ELF-1 (cell line): ENCODE data around the gene CDH13.

Experiments used
- DNase-seq: peaks from one replicate; pipeline ENCODE4 v3.0.0-alpha.2; 2016; ENCODE audit warnings: low read depth, low spot score

Gene CDH13

DNA sequence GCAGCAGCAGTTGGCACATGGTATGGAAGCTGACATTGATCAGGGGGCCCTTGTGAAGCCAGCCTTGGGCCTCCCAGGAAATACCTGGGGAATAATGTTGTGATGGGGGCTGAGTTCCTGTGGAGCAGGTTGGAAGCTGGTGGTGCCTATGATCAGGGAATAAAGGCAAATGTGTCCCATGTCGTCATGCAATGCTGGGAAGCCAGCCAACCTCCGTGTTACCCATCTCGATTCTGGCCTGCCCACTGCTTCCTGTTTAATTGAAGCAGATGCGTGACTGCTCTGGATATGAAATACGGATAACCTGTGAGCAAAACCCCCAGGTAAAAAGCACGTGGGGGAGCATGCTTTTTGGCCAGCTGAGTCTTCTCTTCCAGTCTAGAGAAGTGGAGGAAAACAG is 600.6 kb downstream of the CDH13 start:
- no peak for DNase-seq

- no peak for DNase-seq
Observed at GRCh38 chr16:83231729-83232128, 605.0 kb downstream of the CDH13 start.

- no peak for DNase-seq
Observed at GRCh38 chr16:83233153-83233552, 606.4 kb downstream of the CDH13 start.

DNA sequence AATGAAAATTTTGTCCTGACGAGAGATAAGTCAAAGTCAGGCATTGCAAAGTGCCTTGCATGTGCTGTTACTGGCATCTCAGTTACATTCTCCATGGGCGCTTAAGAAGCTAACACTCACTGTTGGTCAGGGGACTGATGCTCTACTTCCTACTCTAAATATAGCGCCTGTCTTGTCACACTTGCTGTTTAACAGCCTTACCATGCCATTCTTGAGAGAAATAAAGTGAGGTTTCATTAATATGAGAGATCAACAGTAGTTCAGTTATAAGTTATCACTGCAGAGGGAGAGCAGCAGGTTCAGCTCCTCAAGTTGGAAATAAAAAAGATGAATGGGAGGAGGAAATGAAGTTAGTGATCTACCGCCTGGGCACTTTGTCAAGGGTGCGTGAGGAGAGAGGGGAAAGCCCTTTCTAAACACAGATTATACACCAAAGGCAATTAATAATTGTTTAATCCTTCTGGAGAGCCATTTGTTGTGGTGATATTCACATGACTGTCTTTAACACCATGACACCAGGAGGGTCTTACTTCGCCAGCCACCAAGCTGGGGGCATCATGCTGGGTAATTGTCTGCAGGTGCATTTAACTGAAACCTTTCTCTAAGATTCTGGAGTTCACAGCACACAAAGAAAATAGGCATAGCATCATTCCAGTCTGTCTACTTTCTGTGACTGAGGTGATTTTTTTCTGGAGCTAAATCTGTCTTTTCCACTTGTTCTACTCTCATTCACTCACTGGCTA is 612.4 kb downstream of the CDH13 start:
- DNase-seq = no peak

- no peak for DNase-seq
Observed at GRCh38 chr16:83244057-83244456, 617.3 kb downstream of the CDH13 start.

- DNase-seq = no peak
Observed at GRCh38 chr16:83245061-83245460, 618.3 kb downstream of the CDH13 start.

DNA sequence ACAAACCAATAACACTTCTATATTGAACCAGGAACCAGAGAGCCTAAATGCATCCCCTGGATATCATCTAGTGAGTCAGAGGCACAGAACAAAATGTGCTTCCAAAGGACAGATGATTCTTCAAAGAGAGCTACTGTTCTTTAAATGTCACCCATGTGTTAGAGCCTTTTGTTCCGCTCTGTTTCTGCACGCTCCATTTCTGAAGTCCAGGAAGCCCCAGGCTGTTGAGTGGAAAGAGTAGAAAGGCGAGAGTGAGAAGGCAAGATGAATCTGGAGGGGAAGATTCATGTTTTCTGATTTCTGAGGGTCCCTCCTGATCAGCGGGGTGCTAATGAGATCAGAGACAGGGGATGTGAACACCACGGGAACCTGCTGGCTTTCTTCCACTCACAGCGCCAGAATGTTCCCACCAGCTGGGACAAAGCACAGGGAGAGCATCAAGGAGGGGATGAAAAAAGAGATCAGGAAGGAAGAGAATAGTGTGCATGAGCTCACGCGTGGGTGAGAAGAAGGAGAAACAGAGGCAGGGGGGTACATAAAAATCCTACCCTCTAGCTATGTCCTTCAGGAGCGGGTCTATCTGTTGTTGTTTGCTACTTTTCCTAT is 621.1 kb downstream of the CDH13 start:
- no peak for DNase-seq

DNA sequence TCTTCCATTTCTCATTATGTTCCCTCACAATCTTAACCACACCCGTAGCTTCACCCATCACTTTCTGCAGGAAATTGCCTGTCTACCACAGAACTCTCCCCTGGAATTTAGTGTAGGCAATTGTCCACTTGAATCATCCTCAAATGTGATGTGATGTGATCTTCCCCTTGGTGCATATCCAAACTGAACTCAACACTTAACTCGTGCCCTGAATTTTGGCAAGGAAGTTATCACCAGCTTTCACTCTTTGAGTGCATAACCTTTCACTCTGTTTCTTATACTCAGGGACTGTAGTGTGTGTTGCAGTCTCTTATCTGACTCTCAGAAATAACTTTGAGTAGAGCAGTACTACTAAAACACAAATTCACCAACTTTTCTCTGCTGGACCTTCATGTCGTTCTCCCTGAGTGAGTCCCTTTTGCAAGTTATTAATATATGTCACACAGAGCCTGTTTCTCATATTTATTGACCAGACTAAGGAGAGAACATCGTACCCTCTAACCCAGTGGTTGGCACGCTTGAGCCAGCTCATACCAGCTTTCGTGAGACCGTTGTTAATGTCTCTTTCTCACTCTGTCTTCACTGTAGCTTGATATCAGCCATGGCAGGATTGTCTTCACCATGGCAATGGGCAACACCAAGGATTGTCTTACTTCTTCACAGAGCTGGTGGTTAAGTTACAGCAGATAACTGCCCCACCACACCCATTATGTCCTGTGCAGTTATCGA is 622.1 kb downstream of the CDH13 start:
- no peak for DNase-seq

DNA sequence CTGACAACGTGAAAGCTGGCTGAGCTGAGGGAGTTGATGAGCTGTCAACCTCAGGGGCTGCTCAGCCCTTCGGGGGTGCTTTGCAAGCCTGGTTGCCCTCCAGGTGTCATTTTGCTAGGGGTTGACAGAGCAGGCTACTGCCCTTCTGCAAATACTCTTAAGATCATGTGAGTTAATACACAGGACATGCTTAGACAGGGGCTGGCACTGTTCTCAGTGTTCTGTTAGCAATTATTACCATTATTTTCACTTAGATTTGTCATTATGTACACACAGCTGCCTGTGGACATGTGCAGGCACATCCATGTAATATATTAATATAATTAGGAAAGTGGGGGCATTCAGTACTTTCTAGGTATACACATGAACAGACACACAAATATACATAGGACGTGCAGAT is 626.8 kb downstream of the CDH13 start:
- no peak for DNase-seq

DNA sequence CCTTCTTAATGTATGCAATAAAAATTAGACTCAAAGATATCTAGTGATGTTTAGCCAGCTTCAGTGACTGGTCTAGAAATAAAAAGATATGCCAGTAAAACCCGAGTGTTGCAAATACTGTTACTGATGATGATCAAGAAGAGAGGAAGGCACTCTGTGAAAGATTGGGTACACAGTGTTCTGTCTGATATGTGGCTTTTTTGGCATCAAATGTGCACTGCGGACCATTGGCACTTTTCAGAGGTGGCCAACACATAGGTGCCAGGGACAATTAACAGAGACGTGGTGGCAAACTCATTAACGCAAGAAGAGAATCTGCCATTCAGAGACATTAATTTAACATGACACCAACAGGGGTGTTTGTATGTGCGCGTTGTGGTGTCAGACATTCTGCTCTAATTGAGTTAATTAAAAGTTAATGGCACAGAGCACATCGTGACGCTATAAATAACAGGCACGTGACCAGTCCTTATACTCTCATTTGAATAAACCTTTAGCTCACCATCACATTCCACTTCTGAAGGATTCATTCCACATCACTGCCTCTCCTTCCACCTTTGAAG is 631.7 kb downstream of the CDH13 start:
- no peak for DNase-seq

DNA sequence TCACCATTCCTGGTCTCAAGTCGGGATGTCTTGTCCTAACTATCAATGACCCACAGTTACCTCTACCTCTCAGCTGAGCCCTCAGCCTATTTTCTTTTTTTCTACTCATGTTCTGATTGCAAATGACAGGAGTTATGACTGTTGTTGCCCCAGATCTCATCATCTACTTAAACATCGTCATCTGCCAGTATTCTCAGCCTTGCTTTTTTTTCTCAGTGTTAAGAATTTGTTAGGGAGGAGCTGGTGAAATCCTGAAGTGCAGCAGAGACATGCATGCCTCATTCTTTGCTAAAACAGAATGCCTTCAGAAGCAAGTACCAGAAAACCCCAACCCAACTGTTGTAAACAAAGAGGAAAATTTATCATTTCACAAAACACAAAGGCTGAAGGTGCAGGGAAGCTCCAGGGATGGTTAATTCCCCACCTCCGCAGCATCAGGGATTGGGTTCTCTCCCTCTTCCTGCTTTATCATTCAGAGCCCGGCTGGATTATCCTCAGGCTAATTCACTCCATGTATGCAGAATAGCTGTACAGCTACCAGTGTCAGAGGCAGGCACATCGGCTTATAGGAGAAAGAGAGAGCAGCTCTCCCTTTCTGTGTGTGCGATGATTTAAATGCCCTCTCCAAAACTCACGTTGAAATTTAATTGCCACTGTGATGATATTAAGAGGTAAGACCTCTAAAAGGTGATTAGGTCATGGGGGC is 640.2 kb downstream of the CDH13 start:
- DNase-seq = no peak

GRCh38 chr16:83268169-83268568 is 641.4 kb downstream of the CDH13 start:
- DNase-seq = no peak

- no peak for DNase-seq
Observed at GRCh38 chr16:83269048-83269447, 642.3 kb downstream of the CDH13 start.

DNA sequence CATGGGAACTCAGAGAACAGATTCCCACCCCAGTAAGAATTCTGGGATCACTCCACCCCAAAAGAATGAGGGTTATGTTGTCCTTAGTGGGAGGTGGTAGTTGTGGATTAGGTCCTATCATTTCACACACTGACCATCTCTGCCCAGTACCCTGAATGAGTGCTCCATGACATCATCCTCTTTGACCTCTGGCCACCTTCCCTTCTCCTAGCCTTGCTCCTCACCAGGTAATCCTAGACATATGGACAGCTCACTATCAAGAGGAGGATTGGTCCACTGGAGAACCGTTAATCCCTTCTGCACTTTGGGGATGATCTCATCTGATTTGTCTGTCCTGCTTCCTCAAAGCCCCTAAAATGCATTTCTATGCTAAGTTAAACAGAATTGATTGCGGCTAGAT is 642.8 kb downstream of the CDH13 start:
- no peak for DNase-seq

DNA sequence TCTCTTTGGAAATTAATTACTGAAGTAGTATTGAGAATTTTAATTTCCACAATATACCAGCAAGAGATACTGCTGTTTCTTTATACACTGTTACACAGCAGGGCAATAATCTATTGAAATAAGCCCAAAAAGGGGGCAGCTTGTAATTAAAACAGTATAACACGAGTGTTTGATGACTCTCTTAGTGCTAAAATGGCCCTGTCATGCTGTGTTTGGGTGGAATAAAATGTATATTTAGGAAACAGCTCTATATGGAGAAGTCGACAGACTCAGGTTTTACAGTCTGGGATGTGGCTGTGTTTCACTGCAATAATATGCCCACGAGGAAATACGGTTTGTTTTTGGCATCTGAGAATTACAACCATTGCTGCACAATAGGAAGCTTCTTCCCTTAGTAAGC is 643.3 kb downstream of the CDH13 start:
- no peak for DNase-seq

GRCh38 chr16:83270640-83271039 is 643.9 kb downstream of the CDH13 start:
- no peak for DNase-seq

DNA sequence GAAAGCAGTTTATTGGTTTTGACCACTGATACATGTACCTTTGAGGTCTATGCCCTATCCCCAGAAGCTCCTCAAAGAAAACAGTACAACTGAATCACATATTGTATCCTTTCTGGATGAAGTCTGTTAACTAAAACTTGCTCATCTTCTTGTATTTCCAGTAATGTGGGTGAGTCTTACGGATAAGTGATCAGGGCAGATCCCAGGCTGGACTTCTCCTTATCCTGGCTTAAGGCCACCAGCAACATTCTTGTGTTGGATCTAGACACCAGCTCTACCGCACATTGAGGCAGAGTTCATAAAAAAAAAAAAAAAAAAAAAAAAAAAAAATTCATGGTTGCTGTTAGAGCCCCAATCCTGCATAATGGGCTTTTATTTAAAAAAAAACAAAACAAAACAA is 644.4 kb downstream of the CDH13 start:
- DNase-seq = no peak

DNA sequence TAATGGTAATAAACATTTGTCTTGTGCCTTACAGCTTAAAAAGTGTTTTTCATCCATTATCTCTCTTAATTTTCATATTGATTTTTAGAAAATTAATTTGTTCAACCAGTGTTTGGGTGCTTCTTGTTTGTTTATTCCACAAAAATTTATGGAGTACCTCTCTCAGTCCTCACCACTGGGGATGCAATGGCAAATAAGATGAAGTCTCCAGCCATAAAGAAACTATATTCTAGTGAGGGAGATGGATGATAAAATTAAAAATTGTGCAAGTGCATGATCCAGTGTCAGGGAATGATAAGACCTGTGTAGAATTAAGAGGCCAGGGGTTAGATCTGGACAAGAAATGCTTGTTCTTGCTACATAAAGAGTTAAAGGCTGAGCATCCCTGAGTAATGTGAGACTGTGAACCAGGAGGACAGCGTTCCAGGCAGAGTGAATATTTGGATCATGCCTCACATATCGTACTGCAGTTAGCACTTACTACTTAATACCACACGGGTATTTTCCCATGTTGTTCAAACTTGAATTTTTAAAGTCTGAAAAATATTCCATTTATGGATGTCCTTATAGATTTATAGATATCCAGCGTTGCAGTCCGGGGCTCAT is 645.3 kb downstream of the CDH13 start:
- no peak for DNase-seq

DNA sequence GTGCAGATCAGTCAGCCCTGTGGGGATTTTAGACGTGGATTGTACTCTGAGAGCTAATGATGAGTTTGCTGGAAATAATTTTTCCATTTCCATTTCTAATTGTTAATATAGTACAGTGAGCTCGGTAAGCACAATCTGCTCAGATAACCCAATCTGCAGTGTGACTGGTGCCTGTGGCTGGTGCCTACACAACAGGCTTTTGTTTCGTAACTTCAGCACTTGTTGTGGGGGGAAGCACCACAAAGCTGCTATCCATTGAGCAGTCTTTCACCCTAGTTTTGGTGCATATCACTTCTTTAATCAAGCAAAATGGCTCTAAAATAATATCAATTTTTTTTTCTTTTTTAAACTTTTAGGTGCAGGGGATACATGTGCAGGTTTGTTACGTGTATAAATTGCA is 646.1 kb downstream of the CDH13 start:
- DNase-seq = no peak

- no peak for DNase-seq
Observed at GRCh38 chr16:83273504-83274173, 646.9 kb downstream of the CDH13 start.

DNA sequence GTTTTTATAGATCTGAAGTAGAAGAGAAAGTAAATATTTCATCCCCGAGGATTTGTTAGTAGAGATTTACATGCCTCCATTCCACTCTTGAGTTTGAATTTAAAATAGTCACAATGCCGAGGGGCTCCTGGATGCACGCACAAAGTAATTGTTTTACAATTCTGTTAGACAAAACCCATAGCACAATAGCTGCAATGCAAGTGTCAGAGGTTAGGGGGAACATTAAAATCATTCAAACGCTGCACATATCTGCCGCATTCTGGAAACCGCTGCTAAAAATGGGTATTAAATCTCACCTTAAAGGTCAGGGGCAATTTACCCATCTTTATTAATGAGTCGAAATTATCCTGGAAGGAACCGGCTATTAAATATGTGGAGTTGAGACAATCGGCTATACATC is 652.5 kb downstream of the CDH13 start:
- DNase-seq = no peak
